Measurements from ENCODE around the gene CPVL.

Gene CPVL

DNA sequence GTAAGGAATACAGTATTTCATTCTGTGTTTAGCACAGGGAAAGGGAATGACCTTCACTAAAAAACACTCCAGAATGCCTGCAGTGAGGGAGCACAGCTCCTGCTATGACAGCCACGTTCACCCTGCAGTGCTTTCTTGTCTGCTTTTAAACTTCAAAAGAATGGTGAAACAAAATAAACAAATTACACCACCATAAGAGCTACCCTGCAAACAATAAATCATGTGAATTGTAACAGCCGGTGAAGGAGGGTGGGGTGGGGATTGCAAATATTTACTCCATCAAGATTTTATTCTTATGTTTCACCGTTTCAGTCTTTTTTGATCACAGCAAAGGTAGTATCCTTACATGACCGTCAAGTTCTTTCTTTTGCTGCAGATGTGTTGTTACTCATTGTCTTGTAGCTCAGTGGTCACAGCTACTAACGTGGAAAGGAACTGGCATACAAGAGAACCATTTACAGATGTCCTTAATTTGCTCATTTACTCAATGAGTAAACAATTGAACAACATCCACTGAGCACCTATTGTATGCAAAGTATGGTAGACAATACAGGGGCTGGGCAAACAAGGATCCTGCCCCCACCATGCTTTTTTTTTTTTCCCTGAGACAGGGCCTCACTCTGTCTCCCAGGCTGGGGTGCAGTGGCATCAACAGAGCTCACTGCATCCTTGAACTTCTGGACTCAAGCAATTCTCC, 44.2 kb upstream of the CPVL start:
- TF ChIP-seq, protein P1, sequence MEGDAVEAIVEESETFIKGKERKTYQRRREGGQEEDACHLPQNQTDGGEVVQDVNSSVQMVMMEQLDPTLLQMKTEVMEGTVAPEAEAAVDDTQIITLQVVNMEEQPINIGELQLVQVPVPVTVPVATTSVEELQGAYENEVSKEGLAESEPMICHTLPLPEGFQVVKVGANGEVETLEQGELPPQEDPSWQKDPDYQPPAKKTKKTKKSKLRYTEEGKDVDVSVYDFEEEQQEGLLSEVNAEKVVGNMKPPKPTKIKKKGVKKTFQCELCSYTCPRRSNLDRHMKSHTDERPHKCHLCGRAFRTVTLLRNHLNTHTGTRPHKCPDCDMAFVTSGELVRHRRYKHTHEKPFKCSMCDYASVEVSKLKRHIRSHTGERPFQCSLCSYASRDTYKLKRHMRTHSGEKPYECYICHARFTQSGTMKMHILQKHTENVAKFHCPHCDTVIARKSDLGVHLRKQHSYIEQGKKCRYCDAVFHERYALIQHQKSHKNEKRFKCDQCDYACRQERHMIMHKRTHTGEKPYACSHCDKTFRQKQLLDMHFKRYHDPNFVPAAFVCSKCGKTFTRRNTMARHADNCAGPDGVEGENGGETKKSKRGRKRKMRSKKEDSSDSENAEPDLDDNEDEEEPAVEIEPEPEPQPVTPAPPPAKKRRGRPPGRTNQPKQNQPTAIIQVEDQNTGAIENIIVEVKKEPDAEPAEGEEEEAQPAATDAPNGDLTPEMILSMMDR (IDR thresholded peaks at IDR 0.05) = no peak
- Histone ChIP-seq H3K4me3 (no peak overlapping the region), H3K27ac (no peak overlapping the region)
- no peak for DNase-seq (ENCODE audit: low spot score)

DNA sequence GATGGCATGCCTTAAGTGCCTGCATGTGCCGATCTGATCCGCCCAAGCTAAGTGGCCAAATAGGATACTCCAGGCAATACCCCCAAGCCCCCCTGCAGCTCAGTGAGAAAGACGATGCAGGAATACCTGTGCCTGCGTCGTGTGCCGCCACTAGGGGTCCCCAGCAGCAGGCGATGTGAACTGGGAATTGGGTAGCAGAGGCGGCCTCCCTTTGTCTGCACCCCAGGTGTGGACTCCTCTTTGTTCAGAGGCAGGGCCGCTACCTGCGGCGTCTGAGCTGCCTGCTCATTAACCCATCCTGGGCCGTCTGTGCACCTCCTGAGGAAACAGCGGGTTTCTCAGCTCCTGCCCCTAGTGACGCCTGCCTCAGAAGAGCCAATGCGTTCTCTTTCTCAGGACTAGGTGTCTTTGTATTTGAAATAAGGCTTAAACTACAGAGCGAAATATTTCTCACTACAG, 43.4 kb upstream of the CPVL start:
- TF ChIP-seq, protein P1 (IDR thresholded peaks at IDR 0.05) = peak; percentile 73
- Histone ChIP-seq H3K4me3 (no peak overlapping the region), H3K27ac (no peak overlapping the region)
- no peak for DNase-seq (ENCODE audit: low spot score)

DNA sequence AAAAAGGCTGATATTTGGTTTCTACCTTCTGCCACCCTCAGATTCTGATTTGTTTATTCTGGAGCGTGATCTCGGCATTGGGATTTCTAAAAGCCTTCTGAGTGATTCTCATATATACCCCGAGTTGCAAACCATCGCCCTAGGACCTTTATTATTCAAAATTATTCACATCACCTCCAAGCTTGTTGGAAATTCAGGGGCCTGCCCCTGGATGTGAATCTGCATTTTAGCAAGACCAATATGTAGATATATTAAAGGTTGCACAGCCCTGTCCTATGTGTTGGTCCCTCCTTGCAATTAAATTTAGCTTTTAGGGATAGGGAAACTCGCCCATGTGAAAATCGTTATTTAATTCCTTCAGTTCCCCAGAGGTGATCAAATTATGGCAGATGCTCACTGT, 39.3 kb upstream of the CPVL start:
- H3K4me3 ChIP-seq = no peak overlapping the region
- no peak for DNase-seq (ENCODE audit: low spot score)
- no peak overlapping the region for H3K27ac ChIP-seq
- TF ChIP-seq, protein P1 (IDR thresholded peaks at IDR 0.05) = no peak

DNA sequence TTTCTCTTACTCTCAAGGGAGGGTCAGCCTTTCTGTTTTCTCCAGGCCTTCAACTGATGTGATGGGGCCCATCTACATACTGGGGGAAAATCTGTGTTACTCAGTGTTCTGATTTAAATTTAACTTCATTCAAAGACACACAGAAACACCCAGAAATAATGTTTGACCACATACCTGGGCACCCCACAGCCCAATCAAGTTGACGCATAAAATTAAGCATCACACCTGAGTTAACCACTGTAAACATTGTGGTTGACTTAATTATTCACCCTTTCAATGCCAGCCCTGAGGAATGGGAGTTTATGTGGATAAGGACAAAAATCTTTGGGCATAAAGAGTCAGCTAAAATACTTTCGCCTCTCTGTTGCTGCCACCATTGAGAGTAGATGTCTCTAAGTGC, 38.3 kb upstream of the CPVL start:
- TF ChIP-seq, protein P1 (IDR thresholded peaks at IDR 0.05) = no peak
- no peak overlapping the region for H3K4me3 ChIP-seq
- no peak overlapping the region for H3K27ac ChIP-seq
- DNase-seq (ENCODE audit: low spot score) = no peak

DNA sequence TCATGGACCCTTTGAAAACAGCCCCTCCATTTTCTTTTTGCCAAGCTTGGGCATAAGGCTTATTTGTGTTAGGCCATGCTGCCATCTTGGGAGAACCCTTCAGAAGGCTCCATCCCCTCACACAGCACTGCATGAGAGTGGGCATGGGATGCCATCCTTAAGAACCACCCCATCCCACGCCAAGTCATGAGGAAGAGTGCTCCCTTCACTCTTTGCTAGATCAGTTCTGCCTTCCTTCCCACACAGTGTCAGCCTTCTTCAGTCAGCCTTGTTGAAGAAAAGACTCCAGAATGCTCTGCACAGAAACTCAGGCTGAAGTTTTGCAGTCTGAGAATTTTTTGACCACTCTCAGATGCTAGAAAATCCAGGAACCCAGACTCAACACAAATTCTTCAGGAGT, 32.8 kb upstream of the CPVL start:
- TF ChIP-seq, protein P1 (IDR thresholded peaks at IDR 0.05) = no peak
- no peak overlapping the region for H3K4me3 ChIP-seq
- DNase-seq (ENCODE audit: low spot score) = no peak
- no peak overlapping the region for H3K27ac ChIP-seq

DNA sequence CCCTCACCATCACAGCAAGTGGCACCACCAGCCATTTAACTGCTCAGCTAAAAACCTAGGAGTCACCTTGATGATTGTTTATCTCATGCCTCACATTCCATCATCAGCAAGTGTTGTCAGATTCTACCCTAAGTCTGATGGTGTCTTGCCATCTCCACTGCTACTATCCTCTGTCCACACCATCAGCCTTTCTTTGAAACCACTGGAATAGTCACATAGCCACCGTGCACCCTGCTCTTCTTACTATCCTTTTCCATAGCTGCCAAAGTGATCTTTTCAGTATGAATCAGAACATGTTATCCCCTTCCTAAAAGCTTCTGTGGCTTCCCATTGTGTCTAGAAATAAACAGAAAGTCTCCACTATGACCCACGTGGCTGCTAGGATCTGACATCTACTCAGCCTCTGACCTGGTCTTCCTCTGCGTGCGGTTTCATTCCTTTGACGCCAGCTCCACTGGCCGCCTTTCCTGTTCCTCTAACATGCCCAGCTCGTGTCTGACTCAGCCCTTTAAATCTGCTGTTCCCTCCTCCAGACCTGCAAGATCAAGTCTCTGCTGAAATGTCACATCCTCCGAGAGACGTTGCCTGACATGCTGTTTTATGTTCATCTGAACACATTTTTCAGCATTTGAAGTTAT, 31.7 kb upstream of the CPVL start:
- no peak for DNase-seq (ENCODE audit: low spot score)
- TF ChIP-seq, protein P1 (IDR thresholded peaks at IDR 0.05) = no peak
- no peak overlapping the region for H3K4me3 ChIP-seq
- peak overlapping the region in 1 of 2 donors; percentile 67 for H3K27ac ChIP-seq

DNA sequence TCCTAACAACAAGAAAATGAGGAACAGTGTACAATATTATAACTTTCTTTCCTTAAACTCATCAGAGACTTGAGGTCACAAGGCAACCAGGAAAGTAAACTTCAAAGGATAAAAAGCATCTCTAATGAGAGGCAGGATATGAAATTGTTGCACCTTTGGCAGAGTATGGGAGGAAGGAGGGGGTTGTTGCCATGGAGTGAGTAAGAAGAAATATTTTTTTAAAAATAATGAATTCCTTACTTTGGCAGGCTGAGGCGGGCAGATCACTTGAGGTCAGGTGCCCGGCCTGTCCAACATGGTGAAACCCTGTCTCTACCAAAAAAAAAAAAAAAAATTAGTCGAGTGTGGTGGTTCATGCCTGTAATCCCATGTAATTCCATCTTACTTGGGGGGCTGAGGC, 27.1 kb upstream of the CPVL start:
- no peak overlapping the region for H3K4me3 ChIP-seq
- TF ChIP-seq, protein P1 (IDR thresholded peaks at IDR 0.05) = no peak
- DNase-seq (ENCODE audit: low spot score) = no peak
- H3K27ac ChIP-seq = no peak overlapping the region

Measured in coronary artery (tissue), 2 donors.